Dermis microvascular lymphatic vessel endothelial cell (primary cell): ENCODE data around the gene CFAP74. TPM values are rescaled to one million over a fixed set of nuclear protein-coding genes. Genes with fewer than 3 reads are reported as not detected.
A peak's percentile ranks its signal among the peaks of the same experiment; 100 is the strongest.

Experiments
- DNase-seq, 2 donors: peaks; one replicate each; pipeline versions ENCODE4 v3.0.0 to v3.0.0-alpha.2; 2010; ENCODE audit warnings: low read depth in 2 of 2
- total RNA-seq: library from RNA; depleted of rRNA; stranded (reverse); fragments of >200 nt; gene quantifications from 2 replicates; pipeline ENCODE4 v1.2.1, GENCODE V29; 2014

The CFAP74 gene
- total RNA-seq, 1 donor from 2014 or later = not detected

GRCh38 chr1:2042830-2043773, 39.5 kb upstream of the CFAP74 start:
- no peak for DNase-seq

GRCh38 chr1:2041887-2042286, 38.3 kb upstream of the CFAP74 start:
- no peak for DNase-seq

GRCh38 chr1:2041305-2041704, 37.7 kb upstream of the CFAP74 start:
- no peak for DNase-seq

DNA sequence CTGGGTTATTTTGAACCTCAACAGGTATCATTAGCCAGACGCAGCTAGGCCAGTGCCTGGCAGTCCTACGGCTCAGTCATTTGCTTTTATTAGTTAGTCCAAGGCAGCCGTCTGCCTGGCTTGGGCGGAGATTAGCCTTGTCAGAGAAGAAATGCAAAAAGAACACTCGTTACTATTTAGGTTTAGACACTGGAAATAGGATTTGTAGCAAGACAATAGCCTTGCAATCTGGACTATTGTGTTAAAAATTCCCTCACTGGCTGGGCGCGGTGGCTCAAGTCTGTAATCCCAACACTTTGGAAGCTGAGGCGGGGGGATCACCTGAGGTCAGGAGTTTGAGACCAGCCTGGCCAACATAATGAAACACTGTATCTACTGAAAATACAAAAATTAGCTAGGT, 35.7 kb upstream of the CFAP74 start:
- DNase-seq = no peak

DNA sequence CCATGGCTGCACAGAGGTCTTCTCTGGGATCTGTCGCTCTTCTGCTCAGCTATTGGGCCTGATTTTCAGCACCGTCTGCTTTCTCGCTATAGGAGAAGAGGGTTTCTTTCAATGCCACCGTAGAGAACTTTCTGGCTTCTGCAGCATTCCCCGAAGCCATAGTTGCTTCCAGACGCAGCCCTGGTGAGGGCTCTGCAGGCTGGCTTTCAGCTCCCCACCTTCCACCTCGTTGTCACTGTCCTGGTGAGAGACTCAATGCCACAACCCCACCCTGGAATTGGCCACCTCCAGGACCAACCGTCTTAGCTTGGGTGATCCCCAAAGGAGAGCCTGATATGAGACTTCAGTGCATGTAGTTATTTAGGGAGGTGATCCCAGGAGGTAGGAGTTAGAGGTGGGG, 34.6 kb upstream of the CFAP74 start:
- DNase-seq = no peak

- DNase-seq = no peak
Measured at GRCh38 chr1:2037314-2037979, 33.9 kb upstream of the CFAP74 start.

GRCh38 chr1:2036287-2036686, 32.7 kb upstream of the CFAP74 start:
- DNase-seq = no peak

GRCh38 chr1:2033165-2033564, 29.6 kb upstream of the CFAP74 start:
- no peak for DNase-seq

DNA sequence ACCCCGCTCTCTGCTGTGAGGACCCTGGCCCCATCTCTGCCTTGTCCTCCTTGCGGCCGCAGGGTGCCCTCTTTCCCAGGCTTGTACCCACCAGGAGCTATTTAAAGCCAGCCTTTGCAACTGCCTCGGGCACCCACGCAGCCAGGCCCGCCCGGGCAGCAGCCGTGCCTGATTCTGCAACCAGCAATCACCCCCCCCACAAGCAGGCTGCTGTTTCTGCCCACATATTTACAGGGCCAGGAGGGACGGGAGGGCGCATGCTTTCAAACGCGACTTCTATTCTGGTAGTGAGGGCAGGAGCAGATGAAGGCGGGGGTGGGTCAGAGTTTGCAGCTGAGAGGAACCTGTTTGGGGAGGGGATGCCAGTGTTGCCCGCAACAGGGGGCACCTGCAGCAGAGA, 29.2 kb upstream of the CFAP74 start:
- no peak for DNase-seq

DNA sequence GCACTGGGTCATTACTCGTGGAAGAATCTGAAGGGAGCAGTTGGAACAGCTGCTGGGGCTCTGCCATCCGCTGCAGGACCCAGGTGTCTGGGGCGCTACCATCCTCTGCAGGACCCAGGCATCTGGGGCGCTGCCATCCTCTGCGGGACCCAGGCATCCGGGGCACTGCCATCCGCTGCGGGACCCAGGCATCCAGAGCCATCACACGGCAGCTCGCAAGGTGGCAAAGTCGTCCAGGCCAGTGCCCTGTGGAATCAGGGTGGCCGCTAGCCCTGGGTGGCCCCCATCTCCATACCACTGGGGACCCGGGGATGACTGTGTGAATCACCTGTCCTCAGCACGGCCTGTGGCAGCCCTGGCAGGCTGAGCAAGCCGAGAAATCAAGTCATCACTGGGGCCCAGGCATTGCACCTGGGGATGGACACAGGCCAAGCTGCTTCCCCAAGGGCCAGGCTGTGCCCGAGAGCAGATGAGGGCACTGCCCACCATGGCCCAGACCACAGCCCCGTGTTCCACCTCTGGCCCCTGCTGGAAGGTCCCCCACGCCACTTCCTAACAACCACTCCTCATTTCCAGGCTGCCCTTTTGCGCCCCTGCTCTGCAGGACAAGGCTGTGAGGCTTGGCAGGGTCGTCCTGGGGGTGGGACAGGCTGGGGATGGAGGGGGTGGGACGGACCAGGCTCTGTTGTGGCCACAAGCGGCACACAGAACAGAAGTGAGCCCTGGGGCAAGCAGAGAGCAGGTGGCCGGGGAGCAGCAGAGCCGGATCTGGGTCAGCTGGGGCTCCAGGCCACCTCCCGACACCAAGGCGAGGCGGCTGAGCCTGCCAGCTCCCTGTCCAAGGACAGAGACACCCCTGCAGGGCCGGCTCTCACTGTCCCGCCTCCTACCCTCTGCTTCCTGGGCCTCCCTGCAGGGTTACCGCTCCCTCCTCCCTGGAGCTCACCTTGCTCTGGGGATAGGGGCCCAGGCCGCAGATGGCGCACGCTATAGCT, 28.3 kb upstream of the CFAP74 start:
- no peak for DNase-seq

DNA sequence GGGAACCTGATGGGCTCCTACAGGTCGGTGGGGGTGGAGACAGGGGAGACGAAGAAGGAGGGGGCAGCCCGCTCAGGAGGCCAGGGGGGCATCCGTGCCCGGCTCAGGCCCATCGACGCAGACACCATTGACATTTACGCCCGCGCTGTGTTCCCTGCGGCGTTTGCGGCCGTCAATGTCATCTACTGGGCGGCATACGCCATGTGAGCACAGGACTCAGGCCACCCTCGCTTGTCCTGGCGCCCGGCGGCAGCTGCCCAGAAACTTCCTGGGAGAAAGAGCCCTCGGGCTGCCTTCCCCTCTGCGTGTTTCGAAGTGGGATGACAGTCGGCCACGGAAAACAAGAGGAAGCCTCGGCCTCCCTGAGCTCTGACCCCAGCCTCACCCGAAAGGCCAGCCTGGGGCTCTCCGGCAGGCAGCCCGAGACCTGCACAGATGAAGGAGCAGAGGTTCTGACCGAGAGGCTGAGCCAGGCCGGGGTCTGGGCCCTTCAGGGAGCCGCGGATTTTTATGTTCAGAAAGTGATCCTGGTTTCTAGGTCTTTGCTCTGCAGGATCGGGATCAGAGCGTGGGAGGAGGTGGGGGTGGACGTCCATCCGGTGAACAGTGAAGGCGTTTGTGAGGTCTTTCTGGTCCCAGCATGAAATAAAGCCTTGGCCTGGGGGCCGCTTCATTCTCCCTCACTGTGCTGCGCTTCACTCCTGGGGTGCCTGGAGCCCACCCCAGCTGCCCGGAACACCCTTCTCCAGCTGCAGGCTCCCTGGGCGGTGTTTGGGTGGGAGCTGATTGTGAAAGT, 26.7 kb upstream of the CFAP74 start:
- DNase-seq = no peak

DNA sequence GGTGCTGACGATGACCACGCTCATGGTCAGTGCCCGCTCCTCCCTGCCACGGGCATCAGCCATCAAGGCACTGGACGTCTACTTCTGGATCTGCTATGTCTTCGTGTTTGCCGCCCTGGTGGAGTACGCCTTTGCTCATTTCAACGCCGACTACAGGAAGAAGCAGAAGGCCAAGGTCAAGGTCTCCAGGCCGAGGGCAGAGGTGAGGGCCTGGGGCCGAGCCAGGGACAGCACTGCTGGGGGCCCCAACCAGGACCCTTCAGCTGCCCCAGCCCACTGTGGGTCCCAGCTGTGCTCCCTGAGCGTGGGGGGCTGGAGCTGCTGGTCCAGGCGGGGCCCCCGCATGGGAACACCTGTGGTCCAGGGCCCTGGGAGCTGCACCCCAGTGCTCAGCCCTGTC, 26.0 kb upstream of the CFAP74 start:
- no peak for DNase-seq

DNA sequence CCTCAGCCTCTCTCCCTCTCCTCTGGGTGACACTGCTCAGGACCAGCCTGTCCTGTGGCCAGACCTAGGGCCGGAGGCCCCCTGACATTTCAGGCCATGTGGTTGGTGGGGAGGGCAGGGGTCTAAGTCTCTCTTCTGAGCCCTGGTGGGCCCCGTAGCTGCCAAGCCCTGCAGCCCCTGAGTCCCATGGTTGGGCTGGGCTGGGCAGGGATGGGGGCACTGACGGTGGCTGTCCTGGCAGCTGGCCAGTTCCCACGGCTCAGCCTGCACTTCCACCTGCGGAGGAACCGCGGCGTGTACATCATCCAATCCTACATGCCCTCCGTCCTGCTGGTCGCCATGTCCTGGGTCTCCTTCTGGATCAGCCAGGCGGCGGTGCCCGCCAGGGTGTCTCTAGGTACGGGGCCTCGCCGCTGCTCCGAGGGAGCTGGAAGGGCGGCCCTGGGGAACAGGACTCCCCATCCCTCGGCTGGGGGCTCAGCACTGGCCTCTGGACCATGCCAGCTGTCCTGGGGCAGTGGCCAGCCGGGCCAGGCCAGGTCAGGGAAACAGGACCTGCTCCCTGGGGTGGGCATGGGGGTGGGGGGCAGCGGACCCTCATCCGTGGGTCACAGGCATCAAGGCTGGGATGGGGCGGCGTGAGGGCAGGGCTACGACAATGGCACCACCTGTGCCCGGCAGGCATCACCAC, 25.4 kb upstream of the CFAP74 start:
- no peak for DNase-seq

DNA sequence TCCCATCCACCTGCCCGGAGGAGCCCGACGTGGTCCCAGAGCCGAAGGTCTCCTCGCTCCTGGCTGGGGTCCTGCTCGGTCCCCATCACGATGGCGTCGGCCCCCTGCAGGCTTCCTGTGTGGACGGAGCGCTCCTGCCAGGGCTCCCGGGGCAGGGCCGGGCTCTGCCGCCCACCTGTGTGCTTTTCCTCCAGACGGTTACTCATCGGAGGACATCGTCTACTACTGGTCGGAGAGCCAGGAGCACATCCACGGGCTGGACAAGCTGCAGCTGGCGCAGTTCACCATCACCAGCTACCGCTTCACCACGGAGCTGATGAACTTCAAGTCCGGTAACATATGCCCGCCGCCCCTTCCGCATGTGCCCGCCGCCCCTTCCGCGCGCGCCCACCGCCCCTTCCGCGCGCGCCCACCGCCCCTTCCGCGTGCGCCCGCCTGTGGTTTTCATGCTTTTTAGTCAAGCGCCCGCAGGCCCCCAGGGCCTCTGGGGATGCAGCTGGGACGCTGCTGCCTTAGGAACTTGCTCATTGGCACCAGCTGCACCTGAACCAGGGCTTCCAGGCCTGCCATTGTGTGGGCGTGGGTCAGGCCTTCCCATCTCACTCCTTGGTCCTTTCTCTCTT, 24.5 kb upstream of the CFAP74 start:
- DNase-seq = no peak

GRCh38 chr1:2025491-2025981, 21.9 kb upstream of the CFAP74 start:
- DNase-seq = peak in 1 of 2 donors; percentile 11

DNA sequence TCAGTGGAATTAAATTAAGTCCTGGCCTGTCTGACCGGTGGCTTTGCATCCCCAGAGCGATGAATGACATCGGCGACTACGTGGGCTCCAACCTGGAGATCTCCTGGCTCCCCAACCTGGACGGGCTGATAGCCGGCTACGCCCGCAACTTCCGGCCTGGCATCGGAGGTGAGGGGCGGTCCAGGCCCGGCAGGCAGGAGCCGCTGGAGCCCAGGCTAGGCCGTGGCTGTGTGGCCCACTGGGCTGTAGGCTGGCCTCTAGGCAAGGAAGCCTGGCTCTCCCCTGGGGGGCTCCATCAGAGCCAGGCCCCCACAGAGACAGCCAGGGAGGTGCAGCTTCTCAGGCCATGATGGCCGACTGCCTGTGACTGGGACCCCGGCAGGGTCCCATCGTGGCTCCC, 21.3 kb upstream of the CFAP74 start:
- no peak for DNase-seq

- DNase-seq = no peak
Measured at GRCh38 chr1:2024451-2024850, 20.9 kb upstream of the CFAP74 start.

- DNase-seq = no peak
Measured at GRCh38 chr1:2023187-2023586, 19.6 kb upstream of the CFAP74 start.

GRCh38 chr1:2022063-2022770, 18.6 kb upstream of the CFAP74 start:
- no peak for DNase-seq
